ENCODE data around the gene NTN4.

- TF ChIP-seq CTCF (IDR thresholded peaks at IDR 0.05) = no peak
- TF ChIP-seq POLR2A (IDR thresholded peaks at IDR 0.05) = no peak
These were observed 50.8 kb downstream of the NTN4 start for GRCh38 chr12:95739561-95740313.

Measured in ovary (tissue), 3 donors.